ENCODE results near the gene GPSM3. TPM values are rescaled to one million over a fixed set of nuclear protein-coding genes. Genes with fewer than 3 reads are reported as not detected.
A peak's percentile ranks its signal among the peaks of the same experiment; 100 is the strongest.

Gene GPSM3
- total and polyA plus RNA-seq, 2 of the 13 experiments (the other 11 are each of a cell fraction or from before 2014, with no cell fraction given) = 0.18 to 6.2 TPM

GRCh38 chr6:32195902-32196681, 3.6 kb upstream of the GPSM3 start (continued):
- TF ChIP-seq ZMYM3 (CRISPR knock-in tag; IDR thresholded peaks at IDR 0.05) (peak; percentile 34; the same call in 1 of the 2 replicates), WIZ (CRISPR knock-in tag; IDR thresholded peaks at IDR 0.05) (peak; percentile 44; the same call in 1 of the 2 replicates), NR3C1 (CRISPR knock-in tag; IDR thresholded peaks at IDR 0.05) (no peak), TAF1 (CRISPR knock-in tag; IDR thresholded peaks at IDR 0.05) (peak; percentile 83), RFXANK (CRISPR knock-in tag; IDR thresholded peaks at IDR 0.05) (0 out of 2 replicates have a peak, but pooled peaks have one; percentile 70), CHD2 (IDR thresholded peaks at IDR 0.05; ENCODE audit: low read depth, low read length) (peak; percentile 14; the same call in 1 of the 2 replicates), ZNF678 (CRISPR knock-in tag; IDR thresholded peaks at IDR 0.05) (peak; percentile 46; the same call in 1 of the 2 replicates), HNF1B (CRISPR knock-in tag; IDR thresholded peaks at IDR 0.05) (peak; percentile 60; the same call in 1 of the 2 replicates), TBP (CRISPR knock-in tag; IDR thresholded peaks at IDR 0.05) (no peak), ZFP90 (CRISPR knock-in tag; IDR thresholded peaks at IDR 0.05; ENCODE audit: borderline replicate concordance) (peak; percentile 83), ZMYM4 (CRISPR knock-in tag; IDR thresholded peaks at IDR 0.05) (peak; percentile 82), ATF3 (CRISPR knock-in tag; IDR thresholded peaks at IDR 0.05) (peak; percentile 89), ZNF383 (CRISPR knock-in tag; IDR thresholded peaks at IDR 0.05; ENCODE audit: borderline replicate concordance) (0 out of 2 replicates have a peak, but pooled peaks have one; percentile 18), ZNF274 (CRISPR knock-in tag; IDR thresholded peaks at IDR 0.05) (peak; percentile 92), ZNF136 (CRISPR knock-in tag; IDR thresholded peaks at IDR 0.05; ENCODE audit: low read depth) (peak; percentile 84), FOXC1 (CRISPR knock-in tag; IDR thresholded peaks at IDR 0.05; ENCODE audit: borderline replicate concordance) (peak; percentile 92), ETV5 (CRISPR knock-in tag; IDR thresholded peaks at IDR 0.05; ENCODE audit: borderline replicate concordance) (peak; percentile 77), NCOA5 (CRISPR knock-in tag; IDR thresholded peaks at IDR 0.05) (peak; percentile 92; the same call in 1 of the 2 replicates), RELA (CRISPR knock-in tag; IDR thresholded peaks at IDR 0.05) (0 out of 2 replicates have a peak, but pooled peaks have one; percentile 3), MIER3 (CRISPR knock-in tag; IDR thresholded peaks at IDR 0.05; ENCODE audit: borderline replicate concordance) (0 out of 2 replicates have a peak, but pooled peaks have one; percentile 86), RCOR2 (CRISPR knock-in tag; IDR thresholded peaks at IDR 0.05) (no peak), SRSF1 (optimal IDR thresholded peaks at IDR 0.05; ENCODE audit: low read depth, low read length) (no peak)
- TF ChIP-seq, protein P1, sequence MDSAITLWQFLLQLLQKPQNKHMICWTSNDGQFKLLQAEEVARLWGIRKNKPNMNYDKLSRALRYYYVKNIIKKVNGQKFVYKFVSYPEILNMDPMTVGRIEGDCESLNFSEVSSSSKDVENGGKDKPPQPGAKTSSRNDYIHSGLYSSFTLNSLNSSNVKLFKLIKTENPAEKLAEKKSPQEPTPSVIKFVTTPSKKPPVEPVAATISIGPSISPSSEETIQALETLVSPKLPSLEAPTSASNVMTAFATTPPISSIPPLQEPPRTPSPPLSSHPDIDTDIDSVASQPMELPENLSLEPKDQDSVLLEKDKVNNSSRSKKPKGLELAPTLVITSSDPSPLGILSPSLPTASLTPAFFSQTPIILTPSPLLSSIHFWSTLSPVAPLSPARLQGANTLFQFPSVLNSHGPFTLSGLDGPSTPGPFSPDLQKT (CRISPR knock-in tag; IDR thresholded peaks at IDR 0.05; ENCODE audit: borderline replicate concordance) = 0 out of 2 replicates have a peak, but pooled peaks have one; percentile 33
- TF ChIP-seq, protein P2, sequence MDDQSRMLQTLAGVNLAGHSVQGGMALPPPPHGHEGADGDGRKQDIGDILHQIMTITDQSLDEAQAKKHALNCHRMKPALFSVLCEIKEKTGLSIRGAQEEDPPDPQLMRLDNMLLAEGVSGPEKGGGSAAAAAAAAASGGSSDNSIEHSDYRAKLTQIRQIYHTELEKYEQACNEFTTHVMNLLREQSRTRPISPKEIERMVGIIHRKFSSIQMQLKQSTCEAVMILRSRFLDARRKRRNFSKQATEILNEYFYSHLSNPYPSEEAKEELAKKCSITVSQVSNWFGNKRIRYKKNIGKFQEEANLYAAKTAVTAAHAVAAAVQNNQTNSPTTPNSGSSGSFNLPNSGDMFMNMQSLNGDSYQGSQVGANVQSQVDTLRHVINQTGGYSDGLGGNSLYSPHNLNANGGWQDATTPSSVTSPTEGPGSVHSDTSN (CRISPR knock-in tag; IDR thresholded peaks at IDR 0.05; ENCODE audit: borderline replicate concordance) = no peak; the same call in 1 of the 2 replicates
- TF ChIP-seq, protein P3, sequence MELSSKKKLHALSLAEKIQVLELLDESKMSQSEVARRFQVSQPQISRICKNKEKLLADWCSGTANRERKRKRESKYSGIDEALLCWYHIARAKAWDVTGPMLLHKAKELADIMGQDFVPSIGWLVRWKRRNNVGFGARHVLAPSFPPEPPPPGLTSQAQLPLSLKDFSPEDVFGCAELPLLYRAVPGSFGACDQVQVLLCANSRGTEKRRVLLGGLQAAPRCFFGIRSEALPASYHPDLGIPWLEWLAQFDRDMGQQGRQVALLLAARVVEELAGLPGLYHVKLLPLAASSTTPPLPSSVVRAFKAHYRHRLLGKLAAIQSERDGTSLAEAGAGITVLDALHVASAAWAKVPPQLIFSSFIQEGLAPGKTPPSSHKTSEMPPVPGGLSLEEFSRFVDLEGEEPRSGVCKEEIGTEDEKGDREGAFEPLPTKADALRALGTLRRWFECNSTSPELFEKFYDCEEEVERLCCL (CRISPR knock-in tag; IDR thresholded peaks at IDR 0.05; ENCODE audit: borderline replicate concordance) = peak; percentile 53; the same call in 1 of the 2 replicates
